ENCODE measurements around the gene OBSL1.

OBSL1 gene

GRCh38 chr2:219533930-219534661 is 37.2 kb downstream of the OBSL1 start:
- DNase-seq (ENCODE audit: low read depth, low spot score) = no peak

- DNase-seq (ENCODE audit: low read depth, low spot score) = no peak
Observed at GRCh38 chr2:219532378-219532649, 39.0 kb downstream of the OBSL1 start.

- DNase-seq (ENCODE audit: low read depth, low spot score) = no peak
Observed at GRCh38 chr2:219531639-219532377, 39.5 kb downstream of the OBSL1 start.

- peak; percentile 48 for DNase-seq (ENCODE audit: low read depth, low spot score)
Observed at GRCh38 chr2:219530048-219530963, 41.0 kb downstream of the OBSL1 start.

- no peak for DNase-seq (ENCODE audit: low read depth, low spot score)
Observed at GRCh38 chr2:219527472-219527871, 43.9 kb downstream of the OBSL1 start.

- DNase-seq (ENCODE audit: low read depth, low spot score) = no peak
Observed at GRCh38 chr2:219527076-219527394, 44.3 kb downstream of the OBSL1 start.

GRCh38 chr2:219526320-219527075 is 44.8 kb downstream of the OBSL1 start:
- DNase-seq (ENCODE audit: low read depth, low spot score) = no peak

GRCh38 chr2:219525533-219526232 is 45.7 kb downstream of the OBSL1 start:
- no peak for DNase-seq (ENCODE audit: low read depth, low spot score)

- no peak for DNase-seq (ENCODE audit: low read depth, low spot score)
Observed at GRCh38 chr2:219524817-219525216, 46.5 kb downstream of the OBSL1 start.

GRCh38 chr2:219523031-219523671 is 48.2 kb downstream of the OBSL1 start:
- no peak for DNase-seq (ENCODE audit: low read depth, low spot score)

- no peak for DNase-seq (ENCODE audit: low read depth, low spot score)
Observed at GRCh38 chr2:219522111-219523030, 49.0 kb downstream of the OBSL1 start.

GRCh38 chr2:219521066-219521880 is 50.1 kb downstream of the OBSL1 start:
- no peak for DNase-seq (ENCODE audit: low read depth, low spot score)

GRCh38 chr2:219520079-219520478 is 51.3 kb downstream of the OBSL1 start:
- DNase-seq (ENCODE audit: low read depth, low spot score) = no peak

- DNase-seq (ENCODE audit: low read depth, low spot score) = no peak
Observed at GRCh38 chr2:219519526-219519916, 51.8 kb downstream of the OBSL1 start.

- no peak for DNase-seq (ENCODE audit: low read depth, low spot score)
Observed at GRCh38 chr2:219517954-219518778, 53.2 kb downstream of the OBSL1 start.

GRCh38 chr2:219516888-219517287 is 54.5 kb downstream of the OBSL1 start:
- DNase-seq (ENCODE audit: low read depth, low spot score) = no peak

GRCh38 chr2:219515874-219516629 is 55.3 kb downstream of the OBSL1 start:
- no peak for DNase-seq (ENCODE audit: low read depth, low spot score)
